PFSK-1 (cell line): Measurements from ENCODE around the gene SSH3. TPM values are rescaled to one million over a fixed set of nuclear protein-coding genes. Genes with fewer than 3 reads are reported as not detected.

Experiments used
- FOXP2 ChIP-seq: optimal IDR thresholded peaks from 2 replicates; pipeline ENCODE3; 2011; ENCODE audit warnings: borderline replicate concordance, control low read depth, inconsistent platforms; ENCODE audit not compliant: insufficient read depth; ENCODE audit errors: extremely low read length, extremely low read depth
- POLR2AphosphoS5 ChIP-seq: IDR thresholded peaks from 2 replicates; pipeline ENCODE4 v1.6.1; 2012; ENCODE audit warnings: low read depth, mild to moderate bottlenecking, control low read depth, low read length, moderate library complexity
- REST ChIP-seq, 2 experiments: IDR thresholded peaks; 2 replicates each; pipeline versions ENCODE4 v1.6.1 to v1.8.0; 2011 to 2012; ENCODE audit warnings: low read depth in 2 of 2, low read length in 2 of 2, control low read depth in 1 of 2, inconsistent platforms in 1 of 2, mild to moderate bottlenecking in 1 of 2, moderate library complexity in 1 of 2; ENCODE audit not compliant: insufficient read depth in 1 of 2
- SIN3A ChIP-seq: IDR thresholded peaks from 2 replicates; pipeline ENCODE4 v1.6.1; 2012; ENCODE audit warnings: mild to moderate bottlenecking, low read length, moderate library complexity, borderline replicate concordance; ENCODE audit not compliant: insufficient read depth
- TAF1 ChIP-seq: IDR thresholded peaks from 2 replicates; pipeline ENCODE4 v1.6.1; 2012; ENCODE audit warnings: low read length, control low read depth, borderline replicate concordance; ENCODE audit not compliant: insufficient read depth
- polyA plus RNA-seq: library from polyadenylated mRNA; unstranded; fragments of >200 nt; gene quantifications from one replicate; pipeline ENCODE4 v1.2.1, GENCODE V29; 2012; ENCODE audit warnings: low read depth, missing spikeins; ENCODE audit not compliant: insufficient read length

SSH3 gene
- polyA plus RNA-seq = 2.1 TPM

GRCh38 chr11:67303132-67303834 lies at the start of gene SSH3:
TSS of gene SSH3 (plus strand) at chr11:67303530. CDS start at chr11:67303626, 96 bp downstream.
- no peak for TF ChIP-seq FOXP2
- no peak for TF ChIP-seq TAF1
- no peak for TF ChIP-seq REST (IDR thresholded peaks at IDR 0.05; ENCODE audit: insufficient read depth in 1 of 2, low read depth in 2 of 2, low read length in 2 of 2)
- TF ChIP-seq POLR2AphosphoS5 = no peak
- no peak for TF ChIP-seq SIN3A

GRCh38 chr11:67253872-67254624 lies 49.3 kb upstream of the SSH3 start:
- TF ChIP-seq SIN3A (no peak), TAF1 (no peak), POLR2AphosphoS5 (no peak), REST (IDR thresholded peaks at IDR 0.05; ENCODE audit: insufficient read depth in 1 of 2, low read depth in 2 of 2, low read length in 2 of 2) (no peak), FOXP2 (no peak)

- TF ChIP-seq FOXP2 (no peak), REST (IDR thresholded peaks at IDR 0.05; ENCODE audit: insufficient read depth in 1 of 2, low read depth in 2 of 2, low read length in 2 of 2) (no peak), TAF1 (no peak), SIN3A (no peak), POLR2AphosphoS5 (no peak)
Measured at GRCh38 chr11:67254798-67255197, 48.5 kb upstream of the SSH3 start.

GRCh38 chr11:67255353-67255752 lies 48.0 kb upstream of the SSH3 start:
- TF ChIP-seq REST (IDR thresholded peaks at IDR 0.05; ENCODE audit: insufficient read depth in 1 of 2, low read depth in 2 of 2, low read length in 2 of 2) = no peak
- no peak for TF ChIP-seq POLR2AphosphoS5
- TF ChIP-seq SIN3A = no peak
- TF ChIP-seq FOXP2 = no peak
- no peak for TF ChIP-seq TAF1
